GM23248 (cell line): ENCODE data around the gene DIP2C. TPM values are rescaled to one million over a fixed set of nuclear protein-coding genes. Genes with fewer than 3 reads are reported as not detected.

Experiments
- DNase-seq: peaks from one replicate; pipeline ENCODE4 v3.0.0-alpha.2; 2015
- H2AFZ ChIP-seq: fragments of 200-600 bp; sonication (generic); 2 replicates; pipeline ENCODE4 v1.6.1; 2016; ENCODE audit warnings: antibody characterized with exemption
- H3F3A ChIP-seq: fragments of 200-600 bp; sonication (generic); 2 replicates; pipeline ENCODE4 v1.6.1; 2016; ENCODE audit warnings: mild to moderate bottlenecking, antibody characterized with exemption, mixed run types; ENCODE audit not compliant: insufficient read depth
- H3K27ac ChIP-seq: fragments of 200-600 bp; sonication (generic); 2 replicates; pipeline ENCODE4 v1.5.1; 2016; ENCODE audit warnings: mild to moderate bottlenecking
- H3K27me3 ChIP-seq: fragments of 200-600 bp; sonication (generic); replicated peaks from 2 replicates; pipeline ENCODE4 v1.6.1; 2016; ENCODE audit warnings: mild to moderate bottlenecking; ENCODE audit not compliant: insufficient read depth
- H3K36me3 ChIP-seq: fragments of 200-600 bp; sonication (generic); 2 replicates; pipeline ENCODE4 v1.6.1; 2016; ENCODE audit warnings: low read depth, mild to moderate bottlenecking
- H3K4me1 ChIP-seq: fragments of 200-600 bp; sonication (generic); 2 replicates; pipeline ENCODE4 v1.6.1; 2016; ENCODE audit warnings: mild to moderate bottlenecking; ENCODE audit not compliant: insufficient read depth
- H3K4me2 ChIP-seq: fragments of 200-600 bp; sonication (generic); one replicate; pipeline ENCODE4 v1.6.1; 2016; ENCODE audit warnings: mild to moderate bottlenecking; ENCODE audit not compliant: unreplicated experiment
- H3K4me3 ChIP-seq: fragments of 200-600 bp; sonication (generic); 2 replicates; pipeline ENCODE4 v1.5.1; 2016; ENCODE audit warnings: mild to moderate bottlenecking
- H3K79me2 ChIP-seq: fragments of 200-600 bp; sonication (generic); 2 replicates; pipeline ENCODE4 v1.6.1; 2016; ENCODE audit warnings: mild to moderate bottlenecking; ENCODE audit not compliant: insufficient read depth
- H3K9ac ChIP-seq: fragments of 200-600 bp; sonication (generic); 2 replicates; pipeline ENCODE4 v1.6.1; 2016; ENCODE audit warnings: mild to moderate bottlenecking
- H3K9me2 ChIP-seq: fragments of 200-600 bp; sonication (generic); 2 replicates; pipeline ENCODE4 v1.6.1; 2016; ENCODE audit warnings: mixed run types, mild to moderate bottlenecking, moderate library complexity; ENCODE audit not compliant: insufficient read depth
- H3K9me3 ChIP-seq: fragments of 200-600 bp; sonication (generic); one replicate; pipeline ENCODE4 v1.6.1; 2017; ENCODE audit warnings: low read depth
- H4K20me1 ChIP-seq: fragments of 200-600 bp; sonication (generic); 2 replicates; pipeline ENCODE4 v1.6.0; 2016; ENCODE audit not compliant: insufficient read depth
- EZH2 ChIP-seq: fragments of 200-600 bp; sonication (generic); IDR thresholded peaks from 2 replicates; pipeline ENCODE4 v1.6.1; 2018; ENCODE audit warnings: antibody characterized with exemption, mild to moderate bottlenecking; ENCODE audit not compliant: insufficient read depth, poor library complexity, severe bottlenecking
- EZH2phosphoT487 ChIP-seq: fragments of 200-600 bp; sonication (generic); IDR thresholded peaks from 2 replicates; pipeline ENCODE4 v1.6.1; 2018; ENCODE audit warnings: antibody characterized with exemption, moderate library complexity, mild to moderate bottlenecking, low read depth; ENCODE audit not compliant: insufficient read depth
- WGBS, 2 experiments: methylation state at CpG; one replicate each; pipeline ENCODE4 v1.1.6; 2015 to 2017; ENCODE audit warnings: low lambda C conversion rate in 2 of 2, low coverage in 1 of 2; ENCODE audit errors: missing lambda C conversion rate in 2 of 2; 5-methylcytosine and 5-hydroxymethylcytosine counted together
- in situ Hi-C: fragments of 300-500 bp; cut with MboI; formaldehyde crosslinking; loops from 2 replicates; pipeline ENCODE4 v1.15.0; 2020
- polyA plus RNA-seq: library from polyadenylated mRNA; unstranded; fragments of >200 nt; fragmentation: Nextera tagmentation; extraction: Ambion mirVana; gene quantifications from 2 replicates; pipeline ENCODE4 v1.2.1, GENCODE V29; 2016
- total RNA-seq: library from RNA; depleted of rRNA; stranded (reverse); fragments of >200 nt; shearing (Covaris generic); gene quantifications from 2 replicates; pipeline ENCODE4 v1.2.3, GENCODE V29; 2014

DIP2C gene
- total and polyA plus RNA-seq, 2 experiments from 2014 or later, result 12.0 to 13.1 TPM

GRCh38 chr10:484441-484924, 205.0 kb downstream of the DIP2C start:
- peak; percentile 71 for DNase-seq
- H3K27ac ChIP-seq, result peak overlapping the region; percentile 61
- no peaks in the 10 kb centered on the region for H3K9me3 ChIP-seq
- 0 out of 2 replicates have a peak, but pooled peaks cover 4% of the 10 kb centered on the region for H3F3A ChIP-seq
- H3K9me2 ChIP-seq, result no peaks in the 10 kb centered on the region
- TF ChIP-seq EZH2phosphoT487 (no peak), EZH2 (no peak)
- H3K4me1 ChIP-seq, result peaks cover 8% of the 10 kb centered on the region
- no peaks in the 10 kb centered on the region for H3K36me3 ChIP-seq
- H3K4me2 ChIP-seq, result peak overlapping the region; percentile 77
- no peaks in the 10 kb centered on the region for H3K27me3 ChIP-seq
- 38 to 46% methylated on average over 24 of the region's 24 CpGs for WGBS, 2 experiments
- H4K20me1 ChIP-seq, result no peaks in the 10 kb centered on the region
- peak overlapping the region; percentile 70 for H3K4me3 ChIP-seq
- H3K9ac ChIP-seq, result peak overlapping the region; percentile 82
- peaks cover 56% of the 10 kb centered on the region for H3K79me2 ChIP-seq
- in situ Hi-C loops, result no loop called here
- peak overlapping the region; percentile 54 for H2AFZ ChIP-seq

DNA sequence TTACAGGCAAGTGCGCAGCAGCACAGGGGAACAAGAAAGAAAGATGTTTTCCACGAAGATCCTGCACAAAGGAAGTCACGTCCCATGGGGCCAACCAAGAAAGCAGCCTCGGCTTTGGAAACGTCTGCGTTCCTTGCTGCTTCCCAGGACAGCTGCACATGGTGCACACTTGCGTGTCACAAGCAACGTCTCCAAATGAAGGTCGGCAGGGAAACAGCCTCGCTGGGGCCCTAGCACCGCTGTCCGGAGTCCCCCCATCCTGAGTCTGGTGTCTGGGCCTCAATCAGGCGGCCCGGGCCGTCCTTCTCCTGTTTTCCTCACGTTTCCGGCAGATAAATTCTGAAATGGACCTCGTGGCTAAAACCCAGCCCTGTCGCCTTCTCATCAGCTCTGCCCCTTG, 206.2 kb downstream of the DIP2C start:
- Histone ChIP-seq H2AFZ (no peak overlapping the region), H3K9ac (no peak overlapping the region), H3K4me2 (no peak overlapping the region), H3K27me3 (no peaks in the 10 kb centered on the region), H3K9me3 (no peaks in the 10 kb centered on the region), H3K9me2 (no peaks in the 10 kb centered on the region), H3K79me2 (peaks cover 44% of the 10 kb centered on the region), H3F3A (0 out of 2 replicates have a peak, but pooled peaks cover 4% of the 10 kb centered on the region), H4K20me1 (no peaks in the 10 kb centered on the region), H3K4me1 (peaks cover 8% of the 10 kb centered on the region), H3K4me3 (no peak overlapping the region), H3K27ac (no peak overlapping the region), H3K36me3 (no peaks in the 10 kb centered on the region)
- WGBS, 2 experiments, result 77 to 79% methylated on average over 19 of the region's 19 CpGs
- TF ChIP-seq EZH2 (no peak), EZH2phosphoT487 (no peak)
- DNase-seq, result no peak
- in situ Hi-C loops, result no loop called here

DNA sequence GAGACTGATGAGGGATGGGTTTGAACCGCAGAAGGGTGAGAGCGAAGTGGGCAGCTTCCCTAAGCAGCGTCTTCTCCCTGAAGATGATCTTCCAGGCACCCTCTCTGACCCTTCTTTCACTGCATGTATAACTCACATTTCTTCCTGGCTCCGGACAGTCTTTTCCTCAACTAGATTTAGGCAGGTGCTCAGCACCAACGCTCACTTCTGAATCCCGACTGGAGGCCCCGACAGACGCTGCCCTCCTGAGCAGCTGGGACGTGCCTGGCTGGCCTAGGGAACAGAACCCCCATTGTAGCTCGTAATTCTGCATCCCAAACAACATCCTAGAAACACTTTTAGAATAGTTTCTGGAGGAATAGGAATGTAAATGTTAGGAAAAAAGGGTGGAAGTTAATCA, 206.6 kb downstream of the DIP2C start:
- Histone ChIP-seq H4K20me1 (no peaks in the 10 kb centered on the region), H3K9me3 (no peaks in the 10 kb centered on the region), H3K9me2 (no peaks in the 10 kb centered on the region), H3K27ac (no peak overlapping the region), H3K4me2 (no peak overlapping the region), H3K36me3 (no peaks in the 10 kb centered on the region), H3K79me2 (peaks cover 40% of the 10 kb centered on the region), H2AFZ (no peak overlapping the region), H3K27me3 (no peaks in the 10 kb centered on the region), H3F3A (0 out of 2 replicates have a peak, but pooled peaks cover 4% of the 10 kb centered on the region), H3K4me3 (no peak overlapping the region), H3K9ac (no peak overlapping the region), H3K4me1 (peaks cover 8% of the 10 kb centered on the region)
- DNase-seq, result no peak
- WGBS, 2 experiments, result 94 to 95% methylated on average over 10 of the region's 10 CpGs
- no peak for TF ChIP-seq EZH2
- no peak for TF ChIP-seq EZH2phosphoT487
- in situ Hi-C loops, result no loop called here

GRCh38 chr10:482051-482501, 207.4 kb downstream of the DIP2C start:
- H3K79me2 ChIP-seq, result peaks cover 32% of the 10 kb centered on the region

More at GRCh38 chr10:482051-482501, 207.4 kb downstream of the DIP2C start:
- Histone ChIP-seq H2AFZ (no peak overlapping the region), H3K27ac (no peak overlapping the region), H3K9me2 (no peaks in the 10 kb centered on the region), H3K4me2 (no peak overlapping the region), H3F3A (0 out of 2 replicates have a peak, but pooled peaks cover 4% of the 10 kb centered on the region), H4K20me1 (no peaks in the 10 kb centered on the region), H3K4me3 (no peak overlapping the region), H3K36me3 (no peaks in the 10 kb centered on the region), H3K4me1 (peaks cover 8% of the 10 kb centered on the region), H3K27me3 (no peaks in the 10 kb centered on the region), H3K9ac (no peak overlapping the region), H3K9me3 (no peaks in the 10 kb centered on the region)
- no peak for TF ChIP-seq EZH2
- no peak for TF ChIP-seq EZH2phosphoT487
- DNase-seq, result no peak
- in situ Hi-C loops, result no loop called here
- WGBS, 2 experiments, result 91% methylated on average over 16 of the region's 16 CpGs
